Cardiac septum (tissue), 1 donor: ENCODE measurements around the gene ITPR2. TPM values are rescaled to one million over a fixed set of nuclear protein-coding genes. Genes with fewer than 3 reads are reported as not detected.
"Not testable (repeated sequence)": the region's sequence is repeated elsewhere in the genome, so short reads cannot be mapped to it uniquely, and the experiment has no call there.

Experiments used
- DNase-seq: peaks from one replicate; pipeline ENCODE4 v3.0.0-alpha.2; 2020; ENCODE audit warnings: low spot score
- intact Hi-C: fragments of 100-400 bp; cut with DNase I; formaldehyde crosslinking; loops from one replicate; pipeline ENCODE4 v1.14.0; 2022
- total RNA-seq: library from RNA; stranded (reverse); fragmentation: NEBNext Ultra II Directional; extraction: Animal tissue kit (Norgen Biotek cat#: 25700); gene quantifications from one replicate; pipeline ENCODE4 v1.2.1, GENCODE V29; 2021
- donor health status: DM: no; HTN: no; CAD: no.

ITPR2 gene
- total RNA-seq, 1 donor from 2014 or later, result 20.9 TPM

- no peak for DNase-seq
- intact Hi-C loops, result no loop called here
Observed at GRCh38 chr12:26323673-26324072, 509.3 kb downstream of the ITPR2 start.

DNA sequence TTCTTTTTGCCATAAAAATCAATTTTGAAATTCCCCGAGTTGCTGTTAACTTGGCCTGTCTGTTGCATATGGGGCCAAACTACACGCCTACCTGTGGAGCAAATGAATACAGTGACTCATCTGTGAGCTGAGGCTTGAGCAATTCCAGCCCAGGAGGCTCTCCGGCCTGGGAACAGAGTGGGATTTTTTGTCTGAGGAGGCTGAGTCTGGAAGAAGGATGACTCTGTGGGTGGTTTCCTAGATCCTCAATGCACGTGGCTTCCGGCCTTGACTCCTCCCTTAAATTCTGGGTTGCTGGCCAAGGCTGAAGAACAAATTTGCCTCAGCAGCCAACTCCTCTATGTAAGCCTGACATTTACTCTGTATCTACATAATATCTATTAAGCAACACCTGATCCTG lies 513.5 kb downstream of the ITPR2 start:
- DNase-seq, result no peak
- intact Hi-C loops, result no loop called here

GRCh38 chr12:26318661-26319068 lies 514.3 kb downstream of the ITPR2 start:
- intact Hi-C loops, result no loop called here

GRCh38 chr12:26317942-26318575 lies 514.9 kb downstream of the ITPR2 start:
- intact Hi-C loops, result no loop called here
- DNase-seq, result no peak

More at GRCh38 chr12:26318661-26319068, 514.3 kb downstream of the ITPR2 start:
- peak; percentile 79 for DNase-seq

DNA sequence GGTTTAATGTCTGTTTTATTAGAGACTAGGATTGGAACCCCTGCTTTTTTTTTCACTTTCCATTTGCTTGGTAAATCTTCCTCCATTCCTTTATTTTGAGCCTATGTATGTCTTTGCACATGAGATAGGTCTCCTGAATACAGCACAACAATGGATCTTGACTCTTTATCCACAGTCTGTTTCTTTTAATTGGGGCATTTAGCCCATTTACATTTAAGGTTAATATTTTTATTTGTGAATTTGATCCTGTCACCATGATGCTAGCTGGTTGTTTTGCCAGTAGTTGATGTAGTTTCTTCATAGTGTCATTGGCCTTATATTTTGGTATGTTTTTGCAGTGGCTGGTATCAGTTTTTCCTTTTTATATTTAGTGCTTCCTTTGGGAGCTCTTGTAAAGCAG lies 518.9 kb downstream of the ITPR2 start:
- not testable (repeated sequence) for DNase-seq

GRCh38 chr12:26310489-26310888 lies 522.5 kb downstream of the ITPR2 start:
- DNase-seq, intact Hi-C loops: not testable (repeated sequence)

More for the DNA sequence above, 518.9 kb downstream of the ITPR2 start:
- intact Hi-C loops, result not testable (repeated sequence)

DNA sequence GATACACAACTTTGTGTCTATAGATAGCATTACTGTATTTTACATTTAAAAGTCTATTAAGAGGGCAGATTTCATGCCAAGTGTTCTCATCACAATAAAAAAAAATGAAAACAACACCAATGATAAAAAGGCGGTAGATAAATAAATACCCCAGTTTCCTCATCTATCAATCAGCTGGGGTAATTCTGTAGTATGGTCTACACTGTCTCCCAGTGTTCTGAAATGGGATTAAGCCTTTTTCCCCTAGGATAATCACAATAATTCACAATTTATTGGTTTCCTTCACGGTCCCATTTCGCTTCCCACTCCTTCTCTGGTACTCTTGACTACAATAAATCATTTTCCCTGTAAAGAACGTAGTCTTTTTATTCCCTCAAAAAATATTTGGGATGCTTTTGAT lies 523.4 kb downstream of the ITPR2 start:
- intact Hi-C loops, result no loop called here
- DNase-seq, result no peak

DNA sequence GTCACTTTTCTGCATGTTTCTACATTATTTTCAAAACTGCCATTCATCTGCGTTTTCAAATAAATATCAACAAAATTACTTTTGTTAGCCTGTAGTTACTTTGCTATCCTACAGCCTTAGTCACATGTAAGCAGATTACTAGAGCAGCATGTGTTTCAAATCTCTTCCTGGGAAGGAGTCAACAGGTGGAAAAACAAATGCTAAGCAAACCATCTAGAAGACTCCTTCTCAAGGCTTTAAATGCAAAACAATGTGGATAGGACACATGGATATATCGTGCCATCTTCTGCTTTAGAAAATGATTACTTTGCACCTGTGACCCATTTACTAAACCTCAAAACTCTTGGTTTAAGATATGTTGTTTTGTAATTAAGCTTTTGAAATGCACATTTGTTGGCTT lies 528.7 kb downstream of the ITPR2 start:
- no peak for DNase-seq
- intact Hi-C loops, result no loop called here

DNA sequence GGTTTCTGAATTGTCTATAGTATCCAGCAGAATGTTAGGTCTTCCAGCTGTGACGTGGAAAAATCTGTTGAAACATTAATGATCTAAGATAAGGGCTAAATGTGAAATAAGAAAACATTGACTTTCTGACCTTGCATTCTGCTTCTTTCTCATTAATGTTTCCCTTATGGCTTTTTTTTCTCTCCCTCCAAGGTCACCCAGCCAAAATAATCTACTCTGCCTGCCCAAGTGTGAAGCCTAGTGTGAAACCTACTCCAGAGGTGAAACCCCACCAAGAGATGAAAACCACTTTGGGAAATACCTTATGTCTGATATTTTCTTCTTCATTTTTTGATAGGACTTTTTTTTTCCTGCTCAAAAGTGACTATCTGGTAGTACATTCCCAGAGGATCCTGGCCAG lies 529.6 kb downstream of the ITPR2 start:
- intact Hi-C loops, result no loop called here

DNA sequence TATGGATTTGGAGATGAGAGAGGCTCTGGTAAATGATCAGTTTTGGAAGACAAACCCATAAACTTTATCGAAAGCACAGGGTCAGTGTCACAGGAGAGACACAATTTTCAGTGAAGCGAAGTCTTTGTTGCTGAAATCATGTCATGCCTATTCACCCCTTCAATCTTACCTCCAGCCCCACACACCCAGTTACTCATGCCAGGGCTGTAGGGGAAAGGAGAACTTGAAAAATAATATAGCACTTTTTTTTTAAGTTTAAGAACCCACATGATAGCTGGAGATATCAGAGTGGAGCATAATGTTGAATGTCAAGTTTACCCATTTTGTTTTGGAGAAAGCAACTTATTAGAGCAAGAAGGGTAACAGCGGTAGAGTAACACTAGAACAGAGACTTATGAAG lies 530.2 kb downstream of the ITPR2 start:
- no peak for DNase-seq
- intact Hi-C loops, result no loop called here

More for the DNA sequence above, 529.6 kb downstream of the ITPR2 start:
- no peak for DNase-seq

DNA sequence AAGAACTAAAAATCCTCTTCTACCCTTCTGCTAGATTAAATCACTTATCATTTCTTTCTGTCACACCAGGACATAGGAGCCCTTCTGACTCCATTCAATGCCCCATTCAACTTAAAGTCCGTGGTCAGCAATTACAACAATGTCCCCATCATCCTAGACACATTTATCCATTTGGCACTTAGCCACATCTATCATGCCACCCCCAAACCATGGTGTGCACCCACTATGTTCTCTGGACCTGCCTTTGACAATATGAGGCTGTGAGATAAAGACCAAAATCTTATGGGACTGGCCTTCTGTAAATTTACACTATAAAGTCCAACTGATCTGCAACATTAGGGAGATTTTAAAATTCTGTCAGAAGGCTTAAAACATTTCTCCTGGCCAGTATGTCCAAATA lies 533.2 kb downstream of the ITPR2 start:
- no peak for DNase-seq
- intact Hi-C loops, result loop anchor here (2.0 kb wide), 1 partner anchor 173 kb away; no protein-coding TSS in a partner anchor

DNA sequence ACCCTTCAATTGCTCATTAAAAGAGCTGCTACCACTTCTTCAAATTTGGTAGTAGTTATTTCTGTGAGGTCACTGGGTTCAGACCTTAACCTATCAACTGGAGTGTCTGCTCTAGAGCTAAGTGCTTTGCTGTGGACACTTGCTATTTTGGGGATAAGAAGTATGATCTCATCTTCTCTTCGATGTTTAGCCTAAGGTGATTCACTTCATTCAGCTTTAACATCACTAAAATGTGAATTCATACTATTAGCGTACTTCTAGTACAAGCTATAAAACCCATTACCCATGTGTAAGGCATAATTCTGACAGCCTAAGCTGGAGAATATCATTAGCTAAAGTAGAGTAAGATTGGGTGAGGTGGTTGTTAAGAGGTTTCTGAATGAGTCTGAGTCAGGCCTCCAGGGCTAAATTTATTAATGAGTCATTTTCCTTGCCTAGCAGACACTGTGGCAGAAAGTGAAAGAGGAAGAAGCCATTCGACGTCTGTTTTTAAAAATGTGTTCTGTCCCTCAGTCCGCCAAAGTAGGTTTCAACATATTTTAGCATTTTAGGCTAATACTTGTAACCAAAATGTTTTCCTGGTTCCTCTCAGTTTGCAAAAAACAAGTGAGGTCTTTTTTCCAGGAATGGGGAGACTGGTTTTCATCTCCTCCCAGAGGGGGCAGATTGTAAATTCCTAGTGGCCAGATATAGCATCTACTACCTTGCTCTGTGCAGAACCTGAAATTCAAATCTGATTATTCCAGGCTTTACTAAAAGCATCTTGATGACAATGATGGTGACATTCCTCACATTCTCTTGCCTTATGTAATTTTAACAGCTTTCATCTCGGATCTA lies 534.0 kb downstream of the ITPR2 start:
- intact Hi-C loops, result loop anchor here (2.0 kb wide), 1 partner anchor 172 kb away; no protein-coding TSS in a partner anchor

DNA sequence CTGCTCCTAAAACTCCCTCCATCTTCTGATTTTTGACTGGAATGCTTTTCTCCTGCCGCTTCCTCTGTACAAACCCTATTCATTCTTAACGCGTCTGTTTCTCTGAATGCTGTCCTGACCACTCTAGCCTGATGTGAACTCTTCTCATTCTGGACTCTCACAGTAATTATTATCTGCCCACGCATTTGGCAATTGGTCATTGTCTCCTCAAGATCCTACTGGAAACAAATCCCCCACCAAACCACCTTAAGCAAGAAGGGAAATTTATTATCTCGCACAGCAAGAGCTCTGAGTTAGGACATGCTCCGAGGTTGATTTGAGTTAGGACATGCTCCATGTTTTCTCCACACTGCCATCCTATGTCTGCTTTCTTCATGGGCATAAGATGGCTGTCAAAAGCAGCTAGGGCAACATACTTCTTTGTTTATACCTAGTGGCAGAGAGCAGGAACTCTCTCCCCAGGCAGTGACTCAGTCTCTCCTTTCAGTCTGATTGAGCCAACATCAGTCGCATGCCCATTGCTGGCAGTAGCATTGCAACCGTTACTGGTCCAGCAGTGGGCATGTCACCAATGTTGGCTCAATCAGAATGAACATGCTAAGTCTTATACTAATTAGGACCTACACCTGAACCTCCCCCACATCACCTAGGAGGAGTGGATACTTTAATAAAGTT lies 535.5 kb downstream of the ITPR2 start:
- DNase-seq, result no peak
- intact Hi-C loops, result loop anchor here (2.0 kb wide), 1 partner anchor 171 kb away; no protein-coding TSS in a partner anchor

More for the DNA sequence above, 534.0 kb downstream of the ITPR2 start:
- DNase-seq, result no peak

DNA sequence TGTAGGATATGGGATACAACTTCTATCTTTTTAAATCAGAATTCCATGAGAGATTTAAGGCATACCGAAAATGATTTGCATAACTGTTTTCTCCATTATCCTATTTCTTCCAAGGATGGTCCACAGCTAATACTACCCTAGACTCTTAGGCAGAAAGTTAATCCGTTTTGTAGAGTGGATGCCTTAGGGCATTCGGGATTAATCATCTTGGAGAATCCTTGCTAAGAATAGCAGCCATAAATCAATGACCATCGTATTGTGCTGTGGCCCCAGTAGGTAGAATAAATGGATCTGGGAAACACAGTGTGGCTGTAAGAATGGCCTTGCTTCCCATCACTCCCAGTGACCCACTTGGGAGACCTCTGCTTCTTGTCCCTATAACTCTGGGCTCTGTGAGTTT lies 538.0 kb downstream of the ITPR2 start:
- intact Hi-C loops, result no loop called here
- DNase-seq, result no peak

GRCh38 chr12:26293612-26294011 lies 539.4 kb downstream of the ITPR2 start:
- no peak for DNase-seq
- intact Hi-C loops, result no loop called here

DNA sequence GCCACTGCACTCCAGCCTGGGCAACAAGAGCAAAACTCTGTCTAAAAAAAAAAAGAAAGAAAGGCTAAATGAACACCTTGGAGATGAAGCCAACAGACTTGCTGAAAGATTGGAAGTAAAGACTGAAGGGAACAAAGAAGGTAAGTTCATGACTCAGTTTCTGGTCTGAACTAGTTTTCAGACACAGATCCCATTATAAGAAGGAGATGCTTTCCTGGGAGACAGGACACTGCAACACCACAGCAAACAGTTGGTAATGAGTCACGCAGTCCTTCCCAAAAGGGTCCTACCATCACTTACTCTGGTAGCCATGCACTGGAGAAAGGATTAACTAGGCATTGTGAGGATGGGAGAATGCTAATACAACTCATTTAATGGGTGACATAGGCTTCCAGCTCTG lies 540.4 kb downstream of the ITPR2 start:
- DNase-seq, result no peak
- intact Hi-C loops, result no loop called here

DNA sequence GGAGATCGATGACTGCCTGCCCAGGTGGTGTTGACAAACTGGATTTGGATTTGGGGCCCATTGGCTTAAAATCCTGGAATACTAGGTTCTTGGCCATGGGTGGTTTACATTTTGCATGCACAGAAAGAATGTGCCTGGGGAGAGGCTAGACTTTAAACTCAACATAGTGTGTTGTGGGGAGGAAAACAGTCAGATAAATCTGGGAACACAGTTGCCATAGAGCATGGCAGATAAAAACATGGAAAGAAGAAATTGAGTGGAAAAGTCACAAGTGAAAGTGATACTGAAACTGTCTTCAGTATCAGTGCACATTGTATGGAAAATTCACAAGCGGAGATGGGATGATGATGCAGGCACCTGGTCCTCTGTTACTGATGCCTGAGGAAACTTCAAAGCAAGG lies 542.4 kb downstream of the ITPR2 start:
- DNase-seq, result no peak
- intact Hi-C loops, result no loop called here

GRCh38 chr12:26287671-26288381 lies 545.2 kb downstream of the ITPR2 start:
- intact Hi-C loops, result no loop called here
- no peak for DNase-seq
